HTERT RPE-1 (cell line): Measurements from ENCODE around the gene CNTNAP3B.
"Not testable (repeated sequence)": the region's sequence is repeated elsewhere in the genome, so short reads cannot be mapped to it uniquely, and the experiment has no call there.

Experiments
- in situ Hi-C: fragments of 300-500 bp; cut with MboI; formaldehyde crosslinking; loops from 4 replicates; pipeline ENCODE4 v1.14.3; 2020; ENCODE audit warnings: low sequenced_read_pairs

The CNTNAP3B gene

GRCh38 chr9:41977965-41978600 lies 151.1 kb downstream of the CNTNAP3B start:
- in situ Hi-C loops = not testable (repeated sequence)

GRCh38 chr9:41974906-41975305 lies 154.3 kb downstream of the CNTNAP3B start:
- in situ Hi-C loops = not testable (repeated sequence)

- in situ Hi-C loops = not testable (repeated sequence)
Measured at GRCh38 chr9:41953007-41953406, 176.2 kb downstream of the CNTNAP3B start.

DNA sequence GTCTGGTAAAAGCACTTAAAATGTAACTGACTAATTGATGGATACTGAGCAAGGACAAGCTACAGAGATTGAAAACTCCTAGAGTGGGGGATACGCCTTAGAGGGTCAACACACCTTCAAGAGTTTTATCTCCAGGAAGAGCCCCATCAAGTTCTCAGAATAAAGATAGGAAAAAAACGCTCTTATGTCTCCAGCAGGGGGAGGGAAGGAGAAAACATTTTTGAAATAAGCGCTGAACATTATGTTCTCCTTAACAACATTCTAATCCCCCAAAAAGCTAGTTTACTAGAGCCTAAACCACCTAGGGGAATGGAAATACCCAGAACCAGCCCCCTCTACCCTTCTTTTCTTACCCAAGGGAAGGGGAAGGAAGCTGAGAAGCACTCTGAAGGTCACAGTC lies 187.5 kb downstream of the CNTNAP3B start:
- in situ Hi-C loops = not testable (repeated sequence)

DNA sequence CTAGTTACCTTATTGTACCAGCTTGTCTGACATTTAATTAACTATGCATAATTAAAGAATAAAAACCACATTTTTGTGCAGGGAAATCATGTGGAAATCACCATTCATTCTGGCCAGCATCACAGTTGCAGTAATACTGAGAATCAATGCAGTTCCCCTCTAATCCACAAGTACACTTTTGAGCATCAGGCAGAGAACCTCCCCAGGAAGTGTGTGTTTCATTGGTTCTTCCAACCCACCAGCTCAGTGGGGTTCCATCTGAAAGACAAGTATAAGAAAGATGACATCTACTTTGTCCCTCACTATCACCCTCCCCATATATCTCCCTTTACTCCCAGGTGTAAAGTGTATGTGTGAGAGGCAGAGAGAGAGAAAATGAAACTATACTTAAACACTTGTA lies 191.1 kb downstream of the CNTNAP3B start:
- in situ Hi-C loops = not testable (repeated sequence)

- in situ Hi-C loops = not testable (repeated sequence)
Measured at GRCh38 chr9:41935727-41936126, 193.5 kb downstream of the CNTNAP3B start.

GRCh38 chr9:41929172-41929571 lies 200.1 kb downstream of the CNTNAP3B start:
- in situ Hi-C loops = not testable (repeated sequence)

- in situ Hi-C loops = not testable (repeated sequence)
Measured at GRCh38 chr9:41917374-41917773, 211.9 kb downstream of the CNTNAP3B start.

DNA sequence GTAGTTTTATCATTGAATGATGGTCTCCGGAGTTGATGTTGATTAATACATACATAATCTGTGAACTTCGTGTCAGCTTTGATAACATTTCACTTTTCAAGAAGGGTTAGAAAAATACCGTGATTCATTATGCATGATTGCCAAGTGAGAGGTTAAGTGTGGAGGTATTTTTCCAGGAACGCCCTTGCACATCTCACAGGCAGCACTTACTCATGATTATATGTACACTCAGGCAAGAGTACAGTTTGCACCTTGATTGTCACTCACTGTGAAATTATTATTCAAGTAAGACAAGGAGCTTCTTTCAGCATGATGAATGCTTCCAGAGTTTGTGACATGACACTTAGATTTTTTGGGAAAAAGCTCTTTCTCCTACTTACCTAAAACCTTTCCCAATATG lies 223.7 kb downstream of the CNTNAP3B start:
- in situ Hi-C loops = not testable (repeated sequence)

GRCh38 chr9:41902762-41903161 lies 226.5 kb downstream of the CNTNAP3B start:
- in situ Hi-C loops = not testable (repeated sequence)

DNA sequence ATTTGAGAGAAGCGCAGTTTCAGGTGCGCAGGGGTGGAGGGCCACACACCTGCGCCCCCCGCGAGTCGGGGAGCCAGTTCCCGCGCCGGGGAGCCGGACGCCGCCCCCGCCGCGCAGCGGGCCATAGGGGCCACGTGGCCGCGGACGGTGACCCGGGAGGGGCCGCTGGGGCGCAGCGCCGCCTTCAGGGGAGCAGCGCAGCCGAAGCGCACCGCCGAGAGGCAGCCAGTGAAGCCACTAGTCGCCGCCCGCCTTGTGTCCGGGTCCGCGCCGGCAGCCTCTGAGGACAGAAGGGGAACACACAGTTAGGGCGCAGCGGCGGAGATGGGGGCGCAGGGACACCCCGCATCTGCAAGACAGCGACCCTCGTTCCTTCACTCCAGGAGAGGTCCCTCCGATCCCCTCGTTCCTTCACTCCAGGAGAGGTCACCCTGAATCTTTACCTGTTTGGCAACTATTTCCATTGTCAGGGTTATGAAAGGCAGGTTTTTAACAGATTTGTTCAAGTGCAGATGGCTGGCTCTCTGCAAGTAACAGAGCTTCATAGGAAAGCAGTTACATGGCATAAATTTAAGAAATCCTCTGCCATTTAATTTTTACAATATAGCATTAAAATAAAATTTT lies 230.4 kb downstream of the CNTNAP3B start:
- in situ Hi-C loops = not testable (repeated sequence)

DNA sequence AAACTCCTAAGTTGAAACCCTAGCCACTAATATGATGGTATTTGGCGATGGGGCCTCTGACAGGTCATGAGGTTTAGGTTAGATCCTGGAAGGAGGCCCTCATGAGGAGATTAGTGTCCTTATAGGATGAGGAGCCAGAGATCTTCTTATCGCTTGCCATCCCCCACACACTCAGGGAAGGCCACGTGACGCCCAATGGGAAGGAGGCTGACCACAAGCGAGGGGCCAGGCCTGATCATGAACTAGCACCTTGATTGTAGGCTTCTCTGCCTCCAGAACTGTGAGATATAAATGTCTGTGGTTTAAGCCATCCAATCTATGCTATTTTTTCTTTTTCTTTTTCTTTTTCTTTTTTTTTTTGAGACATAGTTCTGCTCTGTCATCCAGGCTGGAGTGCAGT lies 254.7 kb downstream of the CNTNAP3B start:
- in situ Hi-C loops = not testable (repeated sequence)

DNA sequence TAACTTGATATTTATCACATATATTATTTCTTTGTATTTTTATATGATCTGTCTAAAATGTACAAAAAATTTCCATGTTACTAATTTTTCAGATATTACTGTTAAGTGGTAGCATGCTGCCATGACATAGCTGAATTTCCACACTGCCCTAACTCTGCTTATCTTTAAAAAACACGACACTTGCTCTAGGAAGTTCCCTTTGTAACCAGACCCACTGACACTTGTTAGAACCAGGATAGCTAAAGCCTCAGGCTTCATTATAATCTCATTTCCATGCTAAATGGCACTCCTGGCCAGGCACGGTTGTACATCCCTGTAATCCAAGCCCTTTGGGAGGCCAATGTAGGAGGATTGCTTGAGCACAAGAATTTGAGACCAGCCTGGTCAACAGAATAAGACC lies 273.8 kb downstream of the CNTNAP3B start:
- in situ Hi-C loops = not testable (repeated sequence)

DNA sequence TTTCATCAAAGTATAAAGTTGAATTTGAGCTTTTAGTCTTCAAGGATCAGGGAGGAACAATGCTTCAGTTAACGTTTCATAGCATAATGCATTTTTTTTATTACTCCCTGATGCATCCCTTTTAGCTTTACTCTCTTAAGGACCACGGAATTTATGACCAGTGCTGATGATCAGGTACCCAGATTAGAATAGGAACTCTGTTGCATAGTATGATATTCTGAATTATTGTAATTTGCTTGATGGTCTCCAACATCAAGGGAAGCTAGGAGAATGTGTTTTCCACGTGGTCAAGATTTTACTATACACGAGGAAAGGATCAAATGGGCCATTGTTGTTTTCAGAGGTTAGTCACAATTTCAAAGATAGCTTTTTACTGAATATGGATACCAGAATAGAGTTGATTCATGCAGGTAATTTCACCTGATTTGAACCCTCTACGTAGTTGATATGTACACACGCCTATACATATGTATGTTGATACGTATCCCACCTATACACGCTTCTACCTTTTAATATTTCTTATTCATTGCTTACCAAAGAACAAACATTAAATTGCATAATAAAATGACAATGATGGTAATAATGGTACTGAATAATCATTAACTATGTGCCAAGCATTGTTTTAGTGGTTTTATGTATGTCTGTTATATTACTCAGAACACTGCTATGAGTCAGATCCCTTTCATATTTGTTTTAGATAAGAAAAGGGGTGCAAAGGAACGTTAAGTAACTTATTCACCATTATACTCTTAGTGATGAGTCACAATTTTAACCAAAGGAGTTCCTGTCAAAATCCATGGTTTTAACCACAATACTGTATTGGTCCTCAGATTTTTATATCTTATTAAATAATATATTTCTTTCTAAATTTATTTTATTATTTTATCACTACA lies 277.1 kb downstream of the CNTNAP3B start:
- in situ Hi-C loops = not testable (repeated sequence)

GRCh38 chr9:41847829-41848228 lies 281.4 kb downstream of the CNTNAP3B start:
- in situ Hi-C loops = not testable (repeated sequence)
